ENCODE measurements around the gene TMEM223.
A peak's percentile ranks its signal among the peaks of the same experiment; 100 is the strongest.

Gene TMEM223

GRCh38 chr11:62787005-62787759 lies 4.6 kb downstream of the TMEM223 start, which contains the start of gene TMEM179B (continued):
- TF ChIP-seq ZNF610 (tag by site-specific recombination; IDR thresholded peaks at IDR 0.05; ENCODE audit: borderline replicate concordance) (peak; percentile 87), EGR2 (tag by site-specific recombination; IDR thresholded peaks at IDR 0.05; ENCODE audit: low read depth) (peak; percentile 61; the same call in 1 of the 2 replicates), KLF7 (tag by site-specific recombination; IDR thresholded peaks at IDR 0.05; ENCODE audit: borderline replicate concordance) (no peak), KLF1 (tag by site-specific recombination; IDR thresholded peaks at IDR 0.05) (peak; percentile 68), ZNF560 (tag by site-specific recombination; IDR thresholded peaks at IDR 0.05; ENCODE audit: borderline replicate concordance) (no peak), ZNF341 (tag by site-specific recombination; IDR thresholded peaks at IDR 0.05; ENCODE audit: low read depth) (peak; percentile 38), ZFP37 (tag by site-specific recombination; IDR thresholded peaks at IDR 0.05) (peak; percentile 88), ZNF830 (tag by site-specific recombination; IDR thresholded peaks at IDR 0.05; ENCODE audit: low read depth) (no peak), ZNF202 (tag by site-specific recombination; IDR thresholded peaks at IDR 0.05; ENCODE audit: borderline replicate concordance) (no peak), ZNF549 (tag by site-specific recombination; IDR thresholded peaks at IDR 0.05) (no peak), ZBTB49 (tag by site-specific recombination; IDR thresholded peaks at IDR 0.05; ENCODE audit: low read depth) (no peak), ZSCAN5A (tag by site-specific recombination; IDR thresholded peaks at IDR 0.05) (peak; percentile 56; the same call in 1 of the 2 replicates), ZBTB8A (tag by site-specific recombination; IDR thresholded peaks at IDR 0.05) (peak; percentile 87), ZNF785 (tag by site-specific recombination; IDR thresholded peaks at IDR 0.05) (no peak), KLF17 (tag by site-specific recombination; IDR thresholded peaks at IDR 0.05) (peak; percentile 66), SP2 (tag by site-specific recombination; IDR thresholded peaks at IDR 0.05) (peak; percentile 95), ZNF629 (tag by site-specific recombination; IDR thresholded peaks at IDR 0.05) (peak; percentile 65), ZBTB17 (tag by site-specific recombination; IDR thresholded peaks at IDR 0.05) (peak; percentile 76), ZBTB20 (tag by site-specific recombination; IDR thresholded peaks at IDR 0.05) (peak; percentile 66), GLIS1 (tag by site-specific recombination; IDR thresholded peaks at IDR 0.05) (peak; percentile 59), ZNF514 (tag by site-specific recombination; IDR thresholded peaks at IDR 0.05) (no peak), ZNF639 (tag by site-specific recombination; IDR thresholded peaks at IDR 0.05) (no peak; the same call in 1 of the 2 replicates), ZNF843 (tag by site-specific recombination; IDR thresholded peaks at IDR 0.05) (peak; percentile 33; the same call in 1 of the 2 replicates), ZNF140 (tag by site-specific recombination; IDR thresholded peaks at IDR 0.05) (no peak), GLIS2 (tag by site-specific recombination; IDR thresholded peaks at IDR 0.05) (peak; percentile 15; the same call in 1 of the 2 replicates), ZNF654 (tag by site-specific recombination; IDR thresholded peaks at IDR 0.05; ENCODE audit: low read depth) (no peak), SP7 (tag by site-specific recombination; IDR thresholded peaks at IDR 0.05) (peak; percentile 53; the same call in 1 of the 2 replicates), KLF8 (tag by site-specific recombination; IDR thresholded peaks at IDR 0.05) (peak; percentile 72), ZNF2 (tag by site-specific recombination; IDR thresholded peaks at IDR 0.05) (0 out of 2 replicates have a peak, but pooled peaks have one; percentile 77), ZSCAN30 (tag by site-specific recombination; IDR thresholded peaks at IDR 0.05) (peak; percentile 12), ZNF664 (tag by site-specific recombination; IDR thresholded peaks at IDR 0.05) (no peak)
